ENCODE data around the gene CCL4. TPM values are rescaled to one million over a fixed set of nuclear protein-coding genes. Genes with fewer than 3 reads are reported as not detected.
"Not testable (repeated sequence)": the region's sequence is repeated elsewhere in the genome, so short reads cannot be mapped to it uniquely, and the experiment has no call there.

The CCL4 gene
- polyA plus RNA-seq, 1 donor (not counting 4 experiments of a cell fraction or from before 2014, with no cell fraction given) = not detected

- Histone ChIP-seq H2AFZ (ENCODE audit: control insufficient read depth, low read length) (no peak overlapping the region), H3K4me2 (ENCODE audit: control insufficient read depth, extremely low read depth, insufficient read depth, low read depth, low read length) (no peak overlapping the region), H3K27me3 (ENCODE audit: control insufficient read depth, extremely low read depth, insufficient read depth, low read length) (no peaks in the 10 kb centered on the region), H3K9me1 (ENCODE audit: control insufficient read depth, extremely low read depth, insufficient read depth, low read length) (no peaks in the 10 kb centered on the region), H4K20me1 (ENCODE audit: control insufficient read depth, extremely low read depth, insufficient read depth, low read length) (no peaks in the 10 kb centered on the region), H3K4me3 (ENCODE audit: control insufficient read depth in 2 of 3, extremely low read depth in 1 of 3, insufficient read depth in 2 of 3, low read depth in 1 of 3, low read length in 3 of 3) (no peak overlapping the region), H3K9ac (ENCODE audit: control insufficient read depth, extremely low read depth, insufficient read depth, low read length) (no peak overlapping the region), H3K79me2 (ENCODE audit: control insufficient read depth, insufficient read depth, low read length) (no peaks in the 10 kb centered on the region), H3K36me3 (ENCODE audit: control insufficient read depth in 2 of 2, extremely low read depth in 1 of 2, insufficient read depth in 2 of 2, low read length in 2 of 2) (no peaks in the 10 kb centered on the region), H3K4me1 (ENCODE audit: control insufficient read depth, extremely low read depth, insufficient read depth, low read length) (no peaks in the 10 kb centered on the region), H3K9me3 (ENCODE audit: control insufficient read depth, low read depth, low read length) (no peaks in the 10 kb centered on the region), H3K27ac (ENCODE audit: control insufficient read depth, insufficient read depth, low read length) (no peak overlapping the region)
- FAIRE-seq = no peak
- no peak for DNase-seq (ENCODE audit: low read depth, low spot score)
- dilution Hi-C loops (cut with MboI; ENCODE audit: extremely low pct_ligation_motif_present, low sequenced_read_pairs) = no loop called here
- TF ChIP-seq EZH2 (IDR thresholded peaks at IDR 0.05; ENCODE audit: low read length) (no peak), CTCF (optimal IDR thresholded peaks at IDR 0.05 in 1 of 3, IDR thresholded peaks at IDR 0.05 in 1 of 3, conservative IDR thresholded peaks at IDR 0.05 in 1 of 3; ENCODE audit: extremely low read depth in 1 of 3, insufficient read depth in 2 of 3, low read length in 3 of 3) (no peak)
These were observed 2.8 kb downstream of the CCL4 start for GRCh38 chr17:36106493-36106835.

- Histone ChIP-seq H3K27ac (ENCODE audit: control insufficient read depth, insufficient read depth, low read length) (no peak overlapping the region), H3K4me2 (ENCODE audit: control insufficient read depth, extremely low read depth, insufficient read depth, low read depth, low read length) (no peak overlapping the region), H3K4me3 (ENCODE audit: control insufficient read depth in 2 of 3, extremely low read depth in 1 of 3, insufficient read depth in 2 of 3, low read depth in 1 of 3, low read length in 3 of 3) (no peak overlapping the region), H3K36me3 (ENCODE audit: control insufficient read depth in 2 of 2, extremely low read depth in 1 of 2, insufficient read depth in 2 of 2, low read length in 2 of 2) (no peaks in the 10 kb centered on the region), H3K27me3 (ENCODE audit: control insufficient read depth, extremely low read depth, insufficient read depth, low read length) (no peaks in the 10 kb centered on the region), H3K9ac (ENCODE audit: control insufficient read depth, extremely low read depth, insufficient read depth, low read length) (no peak overlapping the region), H3K4me1 (ENCODE audit: control insufficient read depth, extremely low read depth, insufficient read depth, low read length) (no peaks in the 10 kb centered on the region), H2AFZ (ENCODE audit: control insufficient read depth, low read length) (no peak overlapping the region), H3K9me1 (ENCODE audit: control insufficient read depth, extremely low read depth, insufficient read depth, low read length) (no peaks in the 10 kb centered on the region), H3K9me3 (ENCODE audit: control insufficient read depth, low read depth, low read length) (no peaks in the 10 kb centered on the region), H4K20me1 (ENCODE audit: control insufficient read depth, extremely low read depth, insufficient read depth, low read length) (no peaks in the 10 kb centered on the region), H3K79me2 (ENCODE audit: control insufficient read depth, insufficient read depth, low read length) (no peaks in the 10 kb centered on the region)
- no peak for FAIRE-seq
- DNase-seq (ENCODE audit: low read depth, low spot score) = no peak
- dilution Hi-C loops (cut with MboI; ENCODE audit: extremely low pct_ligation_motif_present, low sequenced_read_pairs) = no loop called here
- TF ChIP-seq EZH2 (IDR thresholded peaks at IDR 0.05; ENCODE audit: low read length) (no peak), CTCF (optimal IDR thresholded peaks at IDR 0.05 in 1 of 3, IDR thresholded peaks at IDR 0.05 in 1 of 3, conservative IDR thresholded peaks at IDR 0.05 in 1 of 3; ENCODE audit: extremely low read depth in 1 of 3, insufficient read depth in 2 of 3, low read length in 3 of 3) (no peak)
These were observed 4.0 kb downstream of the CCL4 start for GRCh38 chr17:36107660-36108059.

- H3K9me3 ChIP-seq (ENCODE audit: control insufficient read depth, low read depth, low read length); H4K20me1 ChIP-seq (ENCODE audit: control insufficient read depth, extremely low read depth, insufficient read depth, low read length); H2AFZ ChIP-seq (ENCODE audit: control insufficient read depth, low read length); H3K9me1 ChIP-seq (ENCODE audit: control insufficient read depth, extremely low read depth, insufficient read depth, low read length); FAIRE-seq; H3K36me3 ChIP-seq (ENCODE audit: control insufficient read depth in 2 of 2, extremely low read depth in 1 of 2, insufficient read depth in 2 of 2, low read length in 2 of 2); dilution Hi-C loops (cut with MboI; ENCODE audit: extremely low pct_ligation_motif_present, low sequenced_read_pairs); H3K4me2 ChIP-seq (ENCODE audit: control insufficient read depth, extremely low read depth, insufficient read depth, low read depth, low read length); H3K9ac ChIP-seq (ENCODE audit: control insufficient read depth, extremely low read depth, insufficient read depth, low read length); DNase-seq (ENCODE audit: low read depth, low spot score); H3K4me1 ChIP-seq (ENCODE audit: control insufficient read depth, extremely low read depth, insufficient read depth, low read length); H3K27ac ChIP-seq (ENCODE audit: control insufficient read depth, insufficient read depth, low read length); H3K4me3 ChIP-seq (ENCODE audit: control insufficient read depth in 2 of 3, extremely low read depth in 1 of 3, insufficient read depth in 2 of 3, low read depth in 1 of 3, low read length in 3 of 3); H3K27me3 ChIP-seq (ENCODE audit: control insufficient read depth, extremely low read depth, insufficient read depth, low read length); H3K79me2 ChIP-seq (ENCODE audit: control insufficient read depth, insufficient read depth, low read length): not testable (repeated sequence)
These were observed 4.6 kb downstream of the CCL4 start for GRCh38 chr17:36108265-36108664.
